ENCODE data around the gene POLR3F. TPM values are rescaled to one million over a fixed set of nuclear protein-coding genes. Genes with fewer than 3 reads are reported as not detected.

The POLR3F gene
- total RNA-seq, 1 donor from 2014 or later = 6.8 TPM

GRCh38 chr20:18436847-18437246, 30.3 kb upstream of the POLR3F start:
- DNase-seq (ENCODE audit: low read depth) = no peak
- no peak overlapping the region for H3K4me3 ChIP-seq (ENCODE audit: low read depth, low read length)
- TF ChIP-seq CTCF (conservative IDR thresholded peaks at IDR 0.05; ENCODE audit: low read depth, low read length) = no peak

GRCh38 chr20:18440403-18440802, 26.8 kb upstream of the POLR3F start:
- DNase-seq (ENCODE audit: low read depth) = no peak
- TF ChIP-seq CTCF (conservative IDR thresholded peaks at IDR 0.05; ENCODE audit: low read depth, low read length) = no peak
- no peak overlapping the region for H3K4me3 ChIP-seq (ENCODE audit: low read depth, low read length)

GRCh38 chr20:18443886-18444285, 23.3 kb upstream of the POLR3F start:
- no peak overlapping the region for H3K4me3 ChIP-seq (ENCODE audit: low read depth, low read length)
- TF ChIP-seq CTCF (conservative IDR thresholded peaks at IDR 0.05; ENCODE audit: low read depth, low read length) = no peak
- DNase-seq (ENCODE audit: low read depth) = no peak

GRCh38 chr20:18456600-18456999, 10.6 kb upstream of the POLR3F start:
- no peak for TF ChIP-seq CTCF (conservative IDR thresholded peaks at IDR 0.05; ENCODE audit: low read depth, low read length)
- no peak for DNase-seq (ENCODE audit: low read depth)
- H3K4me3 ChIP-seq (ENCODE audit: low read depth, low read length) = no peak overlapping the region

- DNase-seq (ENCODE audit: low read depth) = peak; percentile 38
- H3K4me3 ChIP-seq (ENCODE audit: low read depth, low read length) = peak overlapping the region; percentile 73
- TF ChIP-seq CTCF (conservative IDR thresholded peaks at IDR 0.05; ENCODE audit: low read depth, low read length) = no peak
Observed at GRCh38 chr20:18465536-18466200, 1.5 kb upstream of the POLR3F start.

GRCh38 chr20:18466574-18466893, 656 bp upstream of the POLR3F start:
- peak overlapping the region; percentile 73 for H3K4me3 ChIP-seq (ENCODE audit: low read depth, low read length)
- no peak for DNase-seq (ENCODE audit: low read depth)
- no peak for TF ChIP-seq CTCF (conservative IDR thresholded peaks at IDR 0.05; ENCODE audit: low read depth, low read length)

GRCh38 chr20:18477218-18477617, 10.0 kb downstream of the POLR3F start:
- TF ChIP-seq CTCF (conservative IDR thresholded peaks at IDR 0.05; ENCODE audit: low read depth, low read length) = no peak
- no peak for DNase-seq (ENCODE audit: low read depth)
- H3K4me3 ChIP-seq (ENCODE audit: low read depth, low read length) = no peak overlapping the region
